Neural progenitor cell (in vitro differentiated cells): Measurements from ENCODE around the gene CENPH.

Source experiments
- CTCF ChIP-seq: fragments of 200-600 bp; sonication (generic); IDR thresholded peaks from 2 replicates; pipeline ENCODE4 v1.5.1; 2017; ENCODE audit warnings: antibody characterized with exemption, mild to moderate bottlenecking
- EZH2 ChIP-seq: fragments of 200-600 bp; sonication (generic); IDR thresholded peaks from 2 replicates; pipeline ENCODE4 v1.6.1; 2017; ENCODE audit warnings: antibody characterized with exemption, mild to moderate bottlenecking, moderate library complexity
- EZH2phosphoT487 ChIP-seq: fragments of 200-600 bp; sonication (generic); IDR thresholded peaks from 2 replicates; pipeline ENCODE4 v1.6.1; 2017; ENCODE audit warnings: antibody characterized with exemption

- TF ChIP-seq EZH2phosphoT487 (no peak), CTCF (no peak), EZH2 (no peak)
These were observed 39.7 kb upstream of the CENPH start for GRCh38 chr5:69149676-69150010.
